A549 (cell line): Measurements from ENCODE around the gene VPS41. TPM values are rescaled to one million over a fixed set of nuclear protein-coding genes. Genes with fewer than 3 reads are reported as not detected.

Source experiments
- ATAC-seq, 2 experiments: fragments of 200-7000 bp in 1 of 2; fragments of >200 bp in 1 of 2; cut with Nextera tagmentation in 1 of 2; cut with Tn5 transposase in 1 of 2; 3 replicates each; pipeline versions ENCODE4 v1.8.0 to v1.9.1; 2018 to 2020; ENCODE audit warnings: mild to moderate bottlenecking in 1 of 2, moderate library complexity in 1 of 2
- CTCF ChIA-PET: fragments of 300-600 bp; sonication (Branson Sonifier 250); formaldehyde crosslinking; extraction: SDS; loops from one replicate; lab custom pipeline; 2021; ENCODE audit warnings: antibody characterized with exemption, inconsistent platforms; lab: Yijun Ruan, JAX
- POLR2A ChIA-PET: fragments of 350-600 bp; formaldehyde crosslinking; extraction: SDS; loops from one replicate; lab custom pipeline; 2021; ENCODE audit warnings: antibody characterized with exemption, inconsistent platforms; lab: Yijun Ruan, JAX
- DNase-seq, 2 experiments: peaks; one replicate each; pipeline versions ENCODE4 v3.0.0 to v3.0.0-alpha.2; 2011 to 2016; ENCODE audit warnings: low read depth in 1 of 2, low spot score in 1 of 2
- FAIRE-seq: peaks from 2 replicates; lab custom pipeline; 2011; peaks lifted over from hg19 to GRCh38; lab: Jason Lieb, UNC
- H3K27ac ChIP-seq, 2 experiments: fragments of >200 bp; sonication (Bioruptor Twin); formaldehyde crosslinking; 3 replicates each; pipeline ENCODE4 v1.5.1; 2016 to 2017
- H3K4me1 ChIP-seq: fragments of >200 bp; sonication (Bioruptor Twin); formaldehyde crosslinking; 3 replicates; pipeline ENCODE4 v1.6.1; 2016
- H3K4me2 ChIP-seq: fragments of >200 bp; sonication (Bioruptor Twin); formaldehyde crosslinking; 3 replicates; pipeline ENCODE4 v1.6.1; 2016
- H3K4me3 ChIP-seq: fragments of >200 bp; sonication (Bioruptor Twin); formaldehyde crosslinking; 3 replicates; pipeline ENCODE4 v1.5.1; 2016
- H3K9me3 ChIP-seq: fragments of >200 bp; sonication (Bioruptor Twin); formaldehyde crosslinking; 3 replicates; pipeline ENCODE4 v1.6.1; 2016
- BCL3 ChIP-seq: fragments of >200 bp; sonication (Bioruptor Twin); formaldehyde crosslinking; IDR thresholded peaks from 3 replicates; pipeline ENCODE4 v1.6.1; 2016
- BHLHE40 ChIP-seq: IDR thresholded peaks from 2 replicates; pipeline ENCODE4 v1.6.1; 2012; ENCODE audit warnings: low read depth, low read length, inconsistent platforms
- CBX8 ChIP-seq: fragments of 200-600 bp; sonication (generic); IDR thresholded peaks from 2 replicates; pipeline ENCODE4 v1.6.1; 2016
- CEBPB ChIP-seq, 2 experiments: fragments of >200 bp in 1 of 2; sonication (Bioruptor Twin) in 1 of 2; formaldehyde crosslinking in 1 of 2; IDR thresholded peaks; 2 replicates each; pipeline ENCODE4 v1.6.1; 2012 to 2016
- CHD2 ChIP-seq: fragments of 150-350 bp; IDR thresholded peaks from 2 replicates; pipeline ENCODE4 v1.6.1; 2014; ENCODE audit warnings: low read length; ENCODE audit not compliant: partially characterized antibody
- EHF ChIP-seq: fragments of 250-450 bp; sonication (Bioruptor Pico); IDR thresholded peaks from 2 replicates; pipeline ENCODE4 v1.5.0; 2020; ENCODE audit warnings: mild to moderate bottlenecking
- ESRRA ChIP-seq: fragments of 150-350 bp; IDR thresholded peaks from 2 replicates; pipeline ENCODE4 v1.6.1; 2014; ENCODE audit warnings: mild to moderate bottlenecking, low read length, borderline replicate concordance
- FOSB ChIP-seq: fragments of 250-450 bp; sonication (Bioruptor Pico); IDR thresholded peaks from 2 replicates; pipeline ENCODE4 v1.5.0; 2020; ENCODE audit warnings: mild to moderate bottlenecking, moderate library complexity
- FOXS1 ChIP-seq: fragments of 250-450 bp; sonication (Bioruptor Pico); IDR thresholded peaks from 2 replicates; pipeline ENCODE4 v1.5.0; 2020; ENCODE audit warnings: mild to moderate bottlenecking, moderate library complexity
- HES2 ChIP-seq: fragments of >200 bp; sonication (Bioruptor Twin); formaldehyde crosslinking; IDR thresholded peaks from 2 replicates; pipeline ENCODE4 v1.6.1; 2016
- HEYL ChIP-seq: fragments of 250-450 bp; sonication (Bioruptor Pico); IDR thresholded peaks from 2 replicates; pipeline ENCODE4 v1.8.0; 2021; ENCODE audit warnings: mild to moderate bottlenecking, moderate library complexity
- HOXB5 ChIP-seq: fragments of 250-450 bp; sonication (Bioruptor Pico); IDR thresholded peaks from 2 replicates; pipeline ENCODE4 v1.5.0; 2020; ENCODE audit warnings: mild to moderate bottlenecking, moderate library complexity
- JUNB ChIP-seq: fragments of >200 bp; sonication (Bioruptor Twin); formaldehyde crosslinking; IDR thresholded peaks from 2 replicates; pipeline ENCODE4 v1.6.1; 2016
- KDM1A ChIP-seq: fragments of 200-600 bp; sonication (generic); IDR thresholded peaks from 2 replicates; pipeline ENCODE4 v1.6.1; 2016; ENCODE audit warnings: low read depth, mild to moderate bottlenecking
- MAFK ChIP-seq: fragments of 450-650 bp; IDR thresholded peaks from 2 replicates; pipeline ENCODE4 v1.6.1; 2014; ENCODE audit not compliant: partially characterized antibody
- MAX ChIP-seq: IDR thresholded peaks from 2 replicates; pipeline ENCODE4 v1.6.1; 2012
- MYC ChIP-seq: IDR thresholded peaks from 2 replicates; pipeline ENCODE4 v1.6.1; 2012; ENCODE audit warnings: mild to moderate bottlenecking, inconsistent platforms, low read length, improper control_type of control experiment, borderline replicate concordance
- NPAS2 ChIP-seq: fragments of 250-450 bp; sonication (Bioruptor Pico); IDR thresholded peaks from 2 replicates; pipeline ENCODE4 v1.8.0; 2022; ENCODE audit warnings: mild to moderate bottlenecking, moderate library complexity, borderline replicate concordance
- PHF8 ChIP-seq: fragments of 200-600 bp; sonication (generic); IDR thresholded peaks from 2 replicates; pipeline ENCODE4 v1.6.1; 2016; ENCODE audit warnings: low read depth, mild to moderate bottlenecking, antibody characterized with exemption, moderate library complexity, borderline replicate concordance
- POLR2A ChIP-seq: IDR thresholded peaks from 2 replicates; pipeline ENCODE4 v1.6.1; 2012; ENCODE audit warnings: mild to moderate bottlenecking, low read length
- RNF2 ChIP-seq: fragments of 200-600 bp; sonication (generic); IDR thresholded peaks from 2 replicates; pipeline ENCODE4 v1.6.1; 2016; ENCODE audit warnings: low read depth, mild to moderate bottlenecking, antibody characterized with exemption, moderate library complexity, borderline replicate concordance
- ZSCAN20 ChIP-seq: fragments of 250-450 bp; sonication (Bioruptor Pico); IDR thresholded peaks from 2 replicates; pipeline ENCODE4 v1.8.0; 2022; ENCODE audit warnings: mild to moderate bottlenecking, moderate library complexity
- WGBS: methylation state at CpG from one replicate; pipeline ENCODE4 v1.1.6; 2017; ENCODE audit errors: missing lambda C conversion rate; 5-methylcytosine and 5-hydroxymethylcytosine counted together
- polyA plus RNA-seq, 4 experiments: library from polyadenylated mRNA; depleted of rRNA in 3 of 4; stranded (reverse); fragments of >200 nt; fragmentation: RNase III in 1 of 4; extraction: RNeasy Plus Mini Kit Qiagen cat#74134 plus additional on column Dnase treatment in 1 of 4; gene quantifications; 2 replicates in 3 of 4; 3 replicates in 1 of 4; pipeline ENCODE4 v1.2.3, GENCODE V29; 2011 to 2017

Gene VPS41
- polyA plus RNA-seq, 2 of the 4 experiments (the other 2 are of a cell fraction), result 24.6 to 59.9 TPM

- Histone ChIP-seq H3K9me3 (no peaks in the 10 kb centered on the region), H3K4me3 (no peak overlapping the region), H3K4me2 (no peak overlapping the region), H3K4me1 (no peaks in the 10 kb centered on the region), H3K27ac (no peak overlapping the region)
- DNase-seq, result no peak
- no peak for FAIRE-seq
- no peak for ATAC-seq
- CTCF ChIA-PET, result interaction anchor here (1.1 kb wide), 1 partner anchor 22 kb away, joined by 3 read pairs; no protein-coding TSS in a partner anchor
- POLR2A ChIA-PET, result no interaction called here
- WGBS, result 19% methylated on average over 4 of the region's 4 CpGs
- no peak for TF ChIP-seq HOXB5 (CRISPR knock-in tag)
- TF ChIP-seq JUNB, result no peak
- TF ChIP-seq CHD2, result no peak
- no peak for TF ChIP-seq HES2
- TF ChIP-seq FOSB, result no peak
- TF ChIP-seq MAX, result no peak
- TF ChIP-seq POLR2A, result no peak
- no peak for TF ChIP-seq NPAS2 (CRISPR knock-in tag)
- TF ChIP-seq CEBPB (IDR thresholded peaks at IDR 0.05), result no peak
- TF ChIP-seq ESRRA, result no peak
- TF ChIP-seq, all 56 proteins: peak for 0
These were observed 29.6 kb upstream of the VPS41 start for GRCh38 chr7:38938589-38938988.

GRCh38 chr7:38938001-38938485 lies 29.1 kb upstream of the VPS41 start:
- DNase-seq (no peak), FAIRE-seq (no peak), ATAC-seq (no peak)
- WGBS, result 32% methylated on average over 1 of the region's 1 CpG
- H3K9me3 ChIP-seq, result no peaks in the 10 kb centered on the region
- no peak overlapping the region for H3K4me2 ChIP-seq
- no peak overlapping the region for H3K27ac ChIP-seq
- TF ChIP-seq CEBPB (IDR thresholded peaks at IDR 0.05), result no peak
- TF ChIP-seq ZSCAN20 (CRISPR knock-in tag), result no peak
- TF ChIP-seq PHF8, result no peak
- no peak for TF ChIP-seq EHF (CRISPR knock-in tag)
- CTCF ChIA-PET, result no interaction called here
- no peak overlapping the region for H3K4me3 ChIP-seq
- POLR2A ChIA-PET, result no interaction called here
- H3K4me1 ChIP-seq, result no peaks in the 10 kb centered on the region

- Histone ChIP-seq H3K4me3 (no peak overlapping the region), H3K27ac (no peak overlapping the region), H3K9me3 (no peaks in the 10 kb centered on the region)
- WGBS, result 0% methylated on average over 1 of the region's 1 CpG
- POLR2A ChIA-PET, result no interaction called here
- TF ChIP-seq BCL3, result no peak
- TF ChIP-seq, all 56 proteins: peak for 0
- H3K4me2 ChIP-seq, result no peak overlapping the region
- CTCF ChIA-PET, result interaction anchor here (0.7 kb wide), 1 partner anchor 246 kb away, joined by 3 read pairs; no protein-coding TSS in a partner anchor
- no peak for FAIRE-seq
- H3K4me1 ChIP-seq, result no peaks in the 10 kb centered on the region
- no peak for ATAC-seq
- no peak for DNase-seq
These were observed 27.6 kb upstream of the VPS41 start for GRCh38 chr7:38936641-38937040.

GRCh38 chr7:38934536-38934935 lies 25.5 kb upstream of the VPS41 start:
- no peak for ATAC-seq
- H3K4me1 ChIP-seq, result peaks cover 7% of the 10 kb centered on the region; the same call in 1 of the 3 replicates
- CTCF ChIA-PET, result no interaction called here

More at GRCh38 chr7:38934536-38934935, 25.5 kb upstream of the VPS41 start:
- DNase-seq, result no peak
- 83% methylated on average over 10 of the region's 10 CpGs for WGBS
- Histone ChIP-seq H3K27ac (no peak overlapping the region), H3K4me3 (no peak overlapping the region), H3K9me3 (no peaks in the 10 kb centered on the region), H3K4me2 (no peak overlapping the region)
- no peak for FAIRE-seq
- POLR2A ChIA-PET, result no interaction called here
- TF ChIP-seq PHF8 (no peak), RNF2 (no peak), POLR2A (no peak), ESRRA (no peak), KDM1A (no peak), BHLHE40 (no peak), CBX8 (no peak), FOXS1 (no peak), EHF (CRISPR knock-in tag) (no peak), MAFK (no peak), MYC (no peak), HEYL (no peak)
